ENCODE measurements around the gene LHFPL6.

LHFPL6 gene

GRCh38 chr13:39468306-39468705 lies 134.7 kb downstream of the LHFPL6 start:
- no peak for TF ChIP-seq GATA2 (IDR thresholded peaks at IDR 0.05; ENCODE audit: low read depth, low read length)
- no peak for TF ChIP-seq GATA3 (IDR thresholded peaks at IDR 0.05; ENCODE audit: low read depth, low read length)

GRCh38 chr13:39463611-39464010 lies 139.4 kb downstream of the LHFPL6 start:
- no peak for TF ChIP-seq GATA2 (IDR thresholded peaks at IDR 0.05; ENCODE audit: low read depth, low read length)
- TF ChIP-seq GATA3 (IDR thresholded peaks at IDR 0.05; ENCODE audit: low read depth, low read length) = no peak

- TF ChIP-seq GATA2 (IDR thresholded peaks at IDR 0.05; ENCODE audit: low read depth, low read length) = no peak
- TF ChIP-seq GATA3 (IDR thresholded peaks at IDR 0.05; ENCODE audit: low read depth, low read length) = no peak
These were observed 140.1 kb downstream of the LHFPL6 start for GRCh38 chr13:39462906-39463305.

DNA sequence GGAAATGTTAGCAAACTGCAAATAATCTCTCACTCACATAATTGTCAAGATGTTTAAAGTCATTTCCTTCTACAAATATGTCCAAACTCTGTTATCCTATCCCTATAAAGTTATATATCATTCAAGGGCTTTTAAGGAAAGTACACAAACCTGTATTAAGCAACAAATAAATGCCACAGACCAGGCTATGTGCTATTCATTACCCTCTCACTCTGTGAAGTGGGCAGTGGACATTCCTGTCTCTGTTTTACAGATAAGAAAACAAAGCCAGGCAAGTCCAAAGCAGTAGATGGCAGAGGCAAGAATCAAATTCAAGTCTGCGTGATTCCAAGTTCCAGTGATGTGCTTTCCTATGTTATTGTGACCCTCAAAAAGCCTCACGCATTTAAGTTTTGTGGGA lies 140.6 kb downstream of the LHFPL6 start:
- no peak for TF ChIP-seq GATA2 (IDR thresholded peaks at IDR 0.05; ENCODE audit: low read depth, low read length)
- no peak for TF ChIP-seq GATA3 (IDR thresholded peaks at IDR 0.05; ENCODE audit: low read depth, low read length)

GRCh38 chr13:39461685-39462266 lies 141.2 kb downstream of the LHFPL6 start:
- no peak for TF ChIP-seq GATA3 (IDR thresholded peaks at IDR 0.05; ENCODE audit: low read depth, low read length)
- TF ChIP-seq GATA2 (IDR thresholded peaks at IDR 0.05; ENCODE audit: low read depth, low read length) = no peak

DNA sequence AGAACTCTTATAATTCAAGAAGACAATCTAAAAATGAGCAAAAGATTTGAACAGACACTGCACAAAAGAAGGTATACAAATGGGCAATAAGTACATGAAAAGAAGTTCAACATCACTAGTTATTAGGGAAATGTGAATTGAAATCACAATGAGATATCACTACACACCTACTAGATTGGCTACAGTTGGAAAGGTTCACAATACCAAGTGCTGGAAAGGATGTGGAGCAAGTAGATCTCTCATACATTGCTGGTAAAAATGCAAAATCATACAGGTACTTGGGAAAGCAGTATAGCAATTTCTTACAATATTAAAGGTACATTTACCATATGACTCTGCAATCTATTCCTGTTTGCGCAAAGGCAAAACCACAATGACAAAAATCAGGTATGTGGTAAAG lies 145.7 kb downstream of the LHFPL6 start:
- TF ChIP-seq GATA2 (IDR thresholded peaks at IDR 0.05; ENCODE audit: low read depth, low read length) = no peak
- no peak for TF ChIP-seq GATA3 (IDR thresholded peaks at IDR 0.05; ENCODE audit: low read depth, low read length)

DNA sequence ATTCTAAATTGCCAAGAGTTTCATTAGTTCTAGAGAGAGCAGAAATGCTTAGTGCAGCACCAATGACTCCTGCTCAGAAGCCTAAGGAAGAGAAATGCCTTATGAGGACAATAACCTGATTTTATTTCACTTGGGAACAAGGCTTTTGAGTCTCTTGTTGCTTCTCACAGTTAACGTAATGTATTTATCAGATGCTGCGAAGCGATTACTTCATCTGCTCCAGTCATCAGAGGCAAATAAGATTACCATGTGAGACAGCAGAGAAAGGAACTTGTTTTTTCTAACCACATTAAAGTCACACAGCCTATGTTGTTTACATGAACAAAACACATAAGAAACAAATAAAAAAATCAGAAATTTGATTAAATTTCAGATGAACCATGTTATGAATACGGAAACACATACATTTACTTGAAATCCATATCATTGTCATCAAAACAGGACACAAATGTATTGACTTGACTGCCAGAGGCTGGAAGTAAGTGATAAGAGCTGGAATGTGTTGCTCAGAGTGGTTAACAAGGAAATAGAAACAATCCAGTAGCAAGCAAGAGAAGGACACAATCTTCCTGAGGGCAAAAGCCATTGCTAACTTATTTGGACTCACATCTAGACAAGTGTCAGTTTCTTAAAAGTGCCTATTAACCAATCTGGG lies 147.3 kb downstream of the LHFPL6 start:
- TF ChIP-seq GATA2 (IDR thresholded peaks at IDR 0.05; ENCODE audit: low read depth, low read length) (no peak), GATA3 (IDR thresholded peaks at IDR 0.05; ENCODE audit: low read depth, low read length) (peak; percentile 69)

DNA sequence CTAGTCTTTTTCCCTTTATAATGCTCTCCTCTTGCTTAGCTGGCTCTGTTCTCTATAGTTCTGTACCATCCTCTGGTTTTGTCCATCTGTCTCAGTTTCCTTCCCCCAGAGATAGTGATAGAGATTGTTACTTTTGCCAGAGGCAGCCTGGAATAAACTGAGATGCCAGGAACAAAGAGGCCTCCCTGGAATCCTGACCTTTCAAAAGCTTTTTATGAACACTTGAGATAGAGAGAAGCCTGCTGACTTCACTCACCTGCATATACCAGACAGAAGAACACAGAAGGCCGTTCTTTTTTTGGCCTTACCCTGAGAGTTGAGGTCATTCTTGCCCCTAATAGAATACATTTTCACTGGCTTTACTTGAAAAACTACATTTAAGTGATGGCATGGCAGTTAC lies 150.2 kb downstream of the LHFPL6 start:
- TF ChIP-seq GATA2 (IDR thresholded peaks at IDR 0.05; ENCODE audit: low read depth, low read length) (no peak; the same call in 1 of the 2 replicates), GATA3 (IDR thresholded peaks at IDR 0.05; ENCODE audit: low read depth, low read length) (no peak)

GRCh38 chr13:39452417-39452816 lies 150.6 kb downstream of the LHFPL6 start:
- TF ChIP-seq GATA3 (IDR thresholded peaks at IDR 0.05; ENCODE audit: low read depth, low read length) (no peak), GATA2 (IDR thresholded peaks at IDR 0.05; ENCODE audit: low read depth, low read length) (no peak)

DNA sequence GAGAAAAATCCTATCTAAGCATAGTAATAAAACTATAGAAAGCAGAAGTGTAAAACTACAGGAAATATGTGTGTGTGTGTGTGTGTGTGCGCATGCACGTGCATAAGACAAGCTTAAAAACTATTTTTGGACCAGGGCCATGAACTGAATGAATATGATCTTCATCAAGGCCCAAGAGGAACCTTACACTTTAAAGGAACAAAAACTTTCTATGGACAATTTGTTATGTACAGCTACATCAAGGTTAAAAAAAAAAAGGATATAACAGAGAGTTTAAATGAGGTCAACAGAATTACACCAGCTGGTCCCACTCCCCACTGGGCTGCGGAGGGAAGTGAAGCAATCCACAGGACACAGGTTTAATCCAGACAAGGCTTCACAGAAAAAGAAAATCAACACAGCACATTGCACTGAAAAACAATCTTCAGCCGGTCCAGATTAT lies 151.1 kb downstream of the LHFPL6 start:
- TF ChIP-seq GATA3 (IDR thresholded peaks at IDR 0.05; ENCODE audit: low read depth, low read length) (no peak), GATA2 (IDR thresholded peaks at IDR 0.05; ENCODE audit: low read depth, low read length) (no peak)

GRCh38 chr13:39451301-39451700 lies 151.7 kb downstream of the LHFPL6 start:
- TF ChIP-seq GATA2 (IDR thresholded peaks at IDR 0.05; ENCODE audit: low read depth, low read length) = no peak
- TF ChIP-seq GATA3 (IDR thresholded peaks at IDR 0.05; ENCODE audit: low read depth, low read length) = no peak

DNA sequence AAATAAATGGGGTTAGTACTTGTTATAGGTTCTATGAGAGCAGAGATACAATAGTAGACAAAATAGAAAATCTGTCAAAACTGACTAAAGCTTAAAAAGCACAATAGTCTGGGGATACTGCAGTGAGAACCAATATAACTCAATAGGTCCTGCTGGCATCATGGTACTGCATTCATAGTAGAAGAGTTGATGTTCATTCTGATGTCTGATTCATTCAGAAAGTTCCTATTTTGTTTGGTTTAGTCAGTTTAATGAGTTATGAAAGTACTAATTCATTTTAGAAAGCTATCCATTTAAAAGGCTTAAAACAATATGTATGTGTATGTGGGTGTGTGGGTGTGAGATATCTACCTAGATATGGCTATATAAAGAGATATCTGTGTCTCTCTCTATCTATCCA lies 152.8 kb downstream of the LHFPL6 start:
- TF ChIP-seq GATA2 (IDR thresholded peaks at IDR 0.05; ENCODE audit: low read depth, low read length) = no peak
- TF ChIP-seq GATA3 (IDR thresholded peaks at IDR 0.05; ENCODE audit: low read depth, low read length) = no peak

DNA sequence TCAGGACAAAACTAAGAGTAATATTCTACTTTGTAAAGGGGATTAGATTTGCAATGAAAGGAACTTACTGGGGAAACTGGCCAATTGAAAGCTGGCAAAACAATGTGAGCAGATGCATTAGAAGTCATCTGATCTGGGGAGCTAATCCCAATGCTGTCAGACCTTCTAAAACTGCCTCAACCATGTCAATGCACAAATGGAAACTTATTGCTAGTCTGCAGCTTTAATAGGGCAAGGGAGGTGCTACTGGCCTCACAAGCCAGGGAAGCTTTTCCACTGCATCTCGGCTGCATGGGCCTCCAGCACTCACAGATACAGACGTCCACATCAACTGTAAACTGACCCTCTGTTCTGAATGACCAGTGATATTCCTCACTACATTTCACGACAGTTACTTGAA lies 154.2 kb downstream of the LHFPL6 start:
- TF ChIP-seq GATA3 (IDR thresholded peaks at IDR 0.05; ENCODE audit: low read depth, low read length) (no peak), GATA2 (IDR thresholded peaks at IDR 0.05; ENCODE audit: low read depth, low read length) (no peak)

DNA sequence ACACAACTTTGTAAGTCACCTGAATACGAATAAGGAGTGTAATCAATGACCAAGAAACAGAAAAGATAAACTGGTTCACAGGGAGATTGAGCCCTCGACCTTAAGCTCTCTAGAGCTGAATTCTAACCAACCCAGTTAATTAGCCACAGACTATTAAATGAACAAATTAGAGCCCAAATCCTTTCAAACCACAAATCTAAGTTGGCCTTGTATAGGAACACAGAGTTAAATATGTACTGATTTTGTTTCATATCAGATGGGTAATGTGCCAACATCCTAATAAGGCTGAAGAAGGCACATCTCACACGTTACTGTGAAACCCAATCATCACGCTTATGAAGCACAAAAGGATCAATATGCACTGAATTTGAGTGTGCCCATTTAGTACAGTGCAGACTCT lies 156.1 kb downstream of the LHFPL6 start:
- no peak for TF ChIP-seq GATA2 (IDR thresholded peaks at IDR 0.05; ENCODE audit: low read depth, low read length)
- no peak for TF ChIP-seq GATA3 (IDR thresholded peaks at IDR 0.05; ENCODE audit: low read depth, low read length)

DNA sequence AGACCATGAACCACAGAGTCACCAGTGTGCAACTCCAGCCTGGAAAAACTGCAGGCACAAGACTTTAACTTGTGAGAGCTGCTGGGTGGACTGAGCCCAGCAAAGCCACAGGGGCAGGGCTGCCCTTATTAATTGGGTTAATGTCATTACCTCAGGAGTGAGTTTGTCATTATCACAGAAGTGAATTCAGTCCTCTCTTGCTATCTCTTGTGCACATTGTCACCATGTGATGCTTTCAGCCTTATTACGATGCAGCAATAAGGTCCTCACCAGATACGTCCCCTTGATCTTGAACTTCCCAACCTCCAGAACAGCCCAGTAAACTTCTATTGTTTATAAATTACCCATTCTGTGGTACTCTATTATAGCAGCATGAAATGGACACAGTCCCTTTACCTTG lies 158.1 kb downstream of the LHFPL6 start:
- TF ChIP-seq GATA3 (IDR thresholded peaks at IDR 0.05; ENCODE audit: low read depth, low read length) (no peak), GATA2 (IDR thresholded peaks at IDR 0.05; ENCODE audit: low read depth, low read length) (no peak)
